HEK293T (cell line): ENCODE measurements around the gene GDE1.

Experiments used
- FOXA1 ChIP-seq: fragments of 450-650 bp; IDR thresholded peaks from 2 replicates; pipeline ENCODE4 v1.6.1; 2016; ENCODE audit warnings: mild to moderate bottlenecking
- FOXM1 ChIP-seq: fragments of 450-650 bp; IDR thresholded peaks from 2 replicates; pipeline ENCODE4 v1.6.1; 2017; ENCODE audit warnings: mild to moderate bottlenecking, borderline replicate concordance
- NFRKB ChIP-seq: fragments of 450-650 bp; IDR thresholded peaks from 2 replicates; pipeline ENCODE4 v1.6.1; 2016; ENCODE audit warnings: mild to moderate bottlenecking, moderate library complexity
- SUZ12 ChIP-seq: fragments of 450-650 bp; IDR thresholded peaks from 2 replicates; pipeline ENCODE4 v1.6.1; 2016; ENCODE audit warnings: mild to moderate bottlenecking
- ZNF384 ChIP-seq: fragments of 450-650 bp; IDR thresholded peaks from 2 replicates; pipeline ENCODE4 v1.6.1; 2016

GRCh38 chr16:19542138-19542821 is 20.4 kb upstream of the GDE1 start:
- TF ChIP-seq ZNF384 = no peak
- no peak for TF ChIP-seq SUZ12
- TF ChIP-seq FOXA1 = no peak
- no peak for TF ChIP-seq NFRKB
- TF ChIP-seq FOXM1 = no peak
